ENCODE measurements around the gene CPNE4. TPM values are rescaled to one million over a fixed set of nuclear protein-coding genes. Genes with fewer than 3 reads are reported as not detected.

The CPNE4 gene
- total RNA-seq, 1 experiment from 2014 or later: 1.9 TPM

DNA sequence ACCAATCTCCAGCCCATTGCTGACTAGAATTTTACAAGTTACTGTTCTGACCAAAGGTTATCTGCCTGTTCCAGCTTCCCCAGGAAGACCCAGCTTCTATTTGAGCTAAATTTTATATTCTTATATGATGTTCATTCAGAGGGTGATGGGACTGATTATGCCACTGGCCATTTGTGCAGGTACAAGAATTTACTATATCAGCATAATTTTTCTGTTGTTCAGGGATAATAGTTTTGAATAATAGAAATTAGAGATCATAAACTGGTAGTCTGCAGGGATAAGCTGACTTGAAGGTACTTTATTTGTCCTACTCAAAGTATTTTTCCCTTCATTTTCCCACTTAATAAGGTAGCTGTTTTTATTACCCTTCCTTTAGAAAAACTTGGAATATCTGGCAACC, 309.4 kb downstream of the CPNE4 start:
- no peaks in the 10 kb centered on the region for H3K36me3 Mint-ChIP-seq (ENCODE audit: insufficient read depth in 1 of 3, low read depth in 3 of 3)
- Histone ChIP-seq H3K18ac (ENCODE audit: insufficient read length, low read depth, low read length) (no peak overlapping the region), H4K8ac (replicated peaks; ENCODE audit: insufficient read length, low read depth, low read length) (no peak overlapping the region), H4K20me1 (ENCODE audit: control insufficient read depth, insufficient read depth, insufficient read length) (no peaks in the 10 kb centered on the region), H3K56ac (ENCODE audit: insufficient read length, low read depth, low read length) (no peak overlapping the region), H2AK5ac (ENCODE audit: insufficient read length, low read length) (no peak overlapping the region), H3K79me1 (ENCODE audit: insufficient read depth, low read depth, low read length, poor library complexity, severe bottlenecking) (no peaks in the 10 kb centered on the region), H3K27ac (ENCODE audit: insufficient read length, low read depth, low read length) (no peak overlapping the region), H2BK15ac (ENCODE audit: low read depth, low read length) (no peak overlapping the region), H3K14ac (ENCODE audit: insufficient read depth, low read length) (no peak overlapping the region), H4K91ac (ENCODE audit: insufficient read length, low read depth, low read length) (no peak overlapping the region), H3K23ac (ENCODE audit: insufficient read length, low read depth, low read length) (no peak overlapping the region), H3K79me2 (ENCODE audit: insufficient read depth, low read length) (no peaks in the 10 kb centered on the region), H3K27me3 (ENCODE audit: insufficient read depth, low read length) (no peaks in the 10 kb centered on the region), H2BK20ac (ENCODE audit: low read depth, low read length, poor library complexity, severe bottlenecking) (no peak overlapping the region), H3K4ac (ENCODE audit: low read depth, low read length) (no peak overlapping the region), H2AFZ (ENCODE audit: low read length) (no peak overlapping the region), H2BK5ac (ENCODE audit: insufficient read length, low read length) (no peak overlapping the region), H3K4me2 (ENCODE audit: insufficient read depth, insufficient read length, low read length) (no peak overlapping the region), H3K23me2 (ENCODE audit: insufficient read length, low read depth, low read length, poor library complexity, severe bottlenecking) (no peaks in the 10 kb centered on the region), H3K4me1 (ENCODE audit: insufficient read depth, low read length) (no peaks in the 10 kb centered on the region), H4K5ac (ENCODE audit: insufficient read length, low read depth, low read length) (no peak overlapping the region), H2BK120ac (ENCODE audit: low read depth, low read length, poor library complexity, severe bottlenecking) (no peak overlapping the region), H3K9ac (ENCODE audit: extremely low read depth, insufficient read length, low read length) (no peak overlapping the region), H3K9me3 (ENCODE audit: control insufficient read depth, low read depth, low read length) (no peaks in the 10 kb centered on the region), H2BK12ac (ENCODE audit: insufficient read length, low read depth, low read length) (no peak overlapping the region), H3T11ph (ENCODE audit: low read length) (no peak overlapping the region)
- no peaks in the 10 kb centered on the region for H3K4me1 Mint-ChIP-seq
- H3K9me3 Mint-ChIP-seq: no peaks in the 10 kb centered on the region
- no peaks in the 10 kb centered on the region for H3K27me3 Mint-ChIP-seq (ENCODE audit: low read depth)
- no peak overlapping the region for H3K4me3 Mint-ChIP-seq
- no peak overlapping the region for H3K27ac Mint-ChIP-seq
- TF ChIP-seq, protein P1, sequence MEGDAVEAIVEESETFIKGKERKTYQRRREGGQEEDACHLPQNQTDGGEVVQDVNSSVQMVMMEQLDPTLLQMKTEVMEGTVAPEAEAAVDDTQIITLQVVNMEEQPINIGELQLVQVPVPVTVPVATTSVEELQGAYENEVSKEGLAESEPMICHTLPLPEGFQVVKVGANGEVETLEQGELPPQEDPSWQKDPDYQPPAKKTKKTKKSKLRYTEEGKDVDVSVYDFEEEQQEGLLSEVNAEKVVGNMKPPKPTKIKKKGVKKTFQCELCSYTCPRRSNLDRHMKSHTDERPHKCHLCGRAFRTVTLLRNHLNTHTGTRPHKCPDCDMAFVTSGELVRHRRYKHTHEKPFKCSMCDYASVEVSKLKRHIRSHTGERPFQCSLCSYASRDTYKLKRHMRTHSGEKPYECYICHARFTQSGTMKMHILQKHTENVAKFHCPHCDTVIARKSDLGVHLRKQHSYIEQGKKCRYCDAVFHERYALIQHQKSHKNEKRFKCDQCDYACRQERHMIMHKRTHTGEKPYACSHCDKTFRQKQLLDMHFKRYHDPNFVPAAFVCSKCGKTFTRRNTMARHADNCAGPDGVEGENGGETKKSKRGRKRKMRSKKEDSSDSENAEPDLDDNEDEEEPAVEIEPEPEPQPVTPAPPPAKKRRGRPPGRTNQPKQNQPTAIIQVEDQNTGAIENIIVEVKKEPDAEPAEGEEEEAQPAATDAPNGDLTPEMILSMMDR (conservative IDR thresholded peaks at IDR 0.05): no peak
- no peak for DNase-seq
